Ishikawa (cell line): ENCODE data around the gene BICDL1.

ENCODE experiments used
- CEBPB ChIP-seq: IDR thresholded peaks from 2 replicates; pipeline ENCODE4 v1.6.1; 2012
- CREB1 ChIP-seq: IDR thresholded peaks from 2 replicates; pipeline ENCODE4 v1.6.1; 2012; ENCODE audit warnings: low read depth
- EGR1 ChIP-seq: IDR thresholded peaks from 2 replicates; pipeline ENCODE4 v1.6.1; 2012
- EP300 ChIP-seq: IDR thresholded peaks from 2 replicates; pipeline ENCODE4 v1.6.1; 2012; ENCODE audit warnings: borderline replicate concordance
- FOXM1 ChIP-seq: IDR thresholded peaks from 2 replicates; pipeline ENCODE4 v1.6.1; 2012; ENCODE audit warnings: low read depth, borderline replicate concordance
- MAX ChIP-seq: IDR thresholded peaks from 2 replicates; pipeline ENCODE4 v1.6.1; 2012
- NFIC ChIP-seq: IDR thresholded peaks from 2 replicates; pipeline ENCODE4 v1.6.1; 2012
- RAD21 ChIP-seq: IDR thresholded peaks from 2 replicates; pipeline ENCODE4 v1.6.1; 2012; ENCODE audit warnings: low read depth
- REST ChIP-seq: IDR thresholded peaks from 2 replicates; pipeline ENCODE4 v1.6.1; 2012; ENCODE audit warnings: low read depth, mild to moderate bottlenecking
- TAF1 ChIP-seq: IDR thresholded peaks from 2 replicates; pipeline ENCODE4 v1.6.1; 2012; ENCODE audit warnings: low read depth, mild to moderate bottlenecking
- TCF12 ChIP-seq: IDR thresholded peaks from 2 replicates; pipeline ENCODE4 v1.6.1; 2012; ENCODE audit warnings: low read depth
- TEAD4 ChIP-seq: IDR thresholded peaks from 2 replicates; pipeline ENCODE4 v1.6.1; 2012
- USF1 ChIP-seq: IDR thresholded peaks from 2 replicates; pipeline ENCODE4 v1.6.1; 2012
- YY1 ChIP-seq: IDR thresholded peaks from 2 replicates; pipeline ENCODE4 v1.6.1; 2012; ENCODE audit warnings: low read depth
- ZBTB7A ChIP-seq: IDR thresholded peaks from 2 replicates; pipeline ENCODE4 v1.6.1; 2012; ENCODE audit warnings: low read depth

BICDL1 gene

GRCh38 chr12:120007272-120007671, 18.2 kb downstream of the BICDL1 start:
- TF ChIP-seq CEBPB (no peak), TAF1 (no peak), NFIC (no peak), FOXM1 (no peak), USF1 (no peak), CREB1 (no peak), TCF12 (no peak), EP300 (no peak), ZBTB7A (no peak), RAD21 (no peak)

- TF ChIP-seq FOXM1 (no peak), EP300 (no peak), USF1 (no peak), TAF1 (no peak), REST (no peak), ZBTB7A (no peak), TEAD4 (no peak), CEBPB (no peak), CREB1 (no peak), TCF12 (no peak), MAX (no peak), EGR1 (no peak), NFIC (no peak), RAD21 (no peak), YY1 (no peak)
These were observed 21.7 kb downstream of the BICDL1 start for GRCh38 chr12:120010661-120011230.

GRCh38 chr12:120012067-120012621, 23.1 kb downstream of the BICDL1 start:
- no peak for TF ChIP-seq YY1
- no peak for TF ChIP-seq EGR1
- TF ChIP-seq FOXM1: no peak
- no peak for TF ChIP-seq TCF12
- TF ChIP-seq MAX: no peak
- no peak for TF ChIP-seq REST
- no peak for TF ChIP-seq USF1
- TF ChIP-seq CEBPB: no peak
- no peak for TF ChIP-seq ZBTB7A
- no peak for TF ChIP-seq TAF1
- TF ChIP-seq TEAD4: no peak
- TF ChIP-seq NFIC: no peak
- no peak for TF ChIP-seq CREB1
- no peak for TF ChIP-seq RAD21
- no peak for TF ChIP-seq EP300

DNA sequence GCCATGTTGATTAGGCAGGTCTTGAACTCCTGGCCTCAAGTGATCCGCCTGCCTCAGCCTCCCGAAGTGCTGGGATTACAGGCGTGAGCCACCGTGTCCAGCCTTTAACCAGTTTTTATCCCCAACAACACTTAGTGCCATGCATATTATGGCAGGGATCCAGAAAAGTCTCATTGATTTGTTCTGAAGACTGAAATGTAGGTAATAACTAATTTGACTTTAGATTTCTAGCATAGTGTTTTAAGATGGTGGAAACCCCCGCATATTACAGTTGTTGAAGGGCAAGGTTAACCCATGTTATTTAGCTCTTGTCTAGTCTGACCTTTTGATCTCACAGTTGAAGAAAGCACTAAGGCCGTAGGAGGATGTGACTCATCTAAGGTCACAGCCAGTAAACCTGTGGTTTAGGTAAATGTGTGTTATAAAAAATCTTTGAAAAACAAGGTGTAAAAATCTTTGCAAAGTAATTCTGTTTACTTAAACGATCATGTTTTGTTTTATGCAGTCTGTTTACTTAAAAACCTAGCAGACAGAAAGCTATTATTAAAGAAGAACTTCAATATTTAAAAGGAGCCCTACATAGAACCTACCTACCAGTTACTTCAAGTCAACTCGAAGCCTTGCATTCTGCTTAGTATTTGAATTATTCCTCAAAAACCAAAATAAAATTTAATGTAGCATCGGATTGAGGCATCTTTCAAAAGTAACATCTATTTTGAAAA, 24.8 kb downstream of the BICDL1 start:
- TF ChIP-seq ZBTB7A: no peak

DNA sequence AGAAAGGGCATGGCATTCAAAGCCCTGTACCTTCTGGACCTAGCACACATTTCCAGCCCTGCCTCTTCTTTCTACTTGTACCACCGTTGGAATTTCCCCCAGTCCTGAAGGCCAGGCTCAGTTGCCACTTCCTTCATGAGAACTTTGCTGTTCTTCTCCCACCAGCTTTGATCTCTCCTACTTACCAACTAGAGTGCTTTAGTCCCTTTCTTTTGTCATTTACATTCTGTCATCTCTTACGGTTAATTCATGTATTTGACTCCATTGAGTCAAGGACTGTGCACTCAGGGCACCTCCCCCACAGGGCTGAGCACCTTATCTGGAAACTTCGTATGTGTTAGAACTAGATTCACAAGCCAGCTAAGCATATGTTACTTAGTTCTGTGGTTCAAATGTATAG, 26.3 kb downstream of the BICDL1 start:
- no peak for TF ChIP-seq CEBPB
- no peak for TF ChIP-seq EGR1
